ENCODE data around the gene HIPK3. TPM values are rescaled to one million over a fixed set of nuclear protein-coding genes. Genes with fewer than 3 reads are reported as not detected.

HIPK3 gene
- total and polyA plus RNA-seq, 2 donors (not counting 3 experiments of a cell fraction or from before 2014, with no cell fraction given): 13.3 to 36.1 TPM

- FAIRE-seq: no peak
- no TSS peak for BruUV-seq (replicated peaks)
- dilution Hi-C loops (cut with MboI; ENCODE audit: extremely low pct_ligation_motif_present, low sequenced_read_pairs): no loop called here
Observed at GRCh38 chr11:33388793-33389525, 131.8 kb downstream of the HIPK3 start.

GRCh38 chr11:33389635-33390034 is 132.5 kb downstream of the HIPK3 start:
- peaks cover 4% of the 10 kb centered on the region for H3K4me1 ChIP-seq (ENCODE audit: control insufficient read depth, extremely low read depth, insufficient read depth, low read length)
- DNase-seq (ENCODE audit: low read depth, low spot score) (no peak), FAIRE-seq (no peak)
- H3K36me3 ChIP-seq (ENCODE audit: control insufficient read depth in 2 of 2, extremely low read depth in 1 of 2, insufficient read depth in 2 of 2, low read length in 2 of 2): no peaks in the 10 kb centered on the region
- H3K27me3 ChIP-seq (ENCODE audit: control insufficient read depth in 2 of 2, insufficient read depth in 2 of 2, low read length in 2 of 2): no peaks in the 10 kb centered on the region
- H3K9ac ChIP-seq (replicated peaks; ENCODE audit: extremely low read depth, insufficient read depth, low read length): no peak overlapping the region
- H2AFZ ChIP-seq (ENCODE audit: low read depth, low read length): no peak overlapping the region
- dilution Hi-C loops (cut with MboI; ENCODE audit: extremely low pct_ligation_motif_present, low sequenced_read_pairs) (no loop called here), intact Hi-C loops (cut with micrococcal nuclease) (no loop called here)
- peaks cover 63% of the 10 kb centered on the region for H3K79me2 ChIP-seq (ENCODE audit: control insufficient read depth, insufficient read depth, low read length)
- H3K27ac ChIP-seq (ENCODE audit: insufficient read depth, low read depth, low read length): no peak overlapping the region
- H4K20me1 ChIP-seq (replicated peaks; ENCODE audit: control insufficient read depth, extremely low read depth, insufficient read depth, low read length): no peaks in the 10 kb centered on the region
- H3K4me3 ChIP-seq (replicated peaks in 1 of 3; ENCODE audit: insufficient read depth in 1 of 3, low read depth in 1 of 3, low read length in 3 of 3): no peak overlapping the region
- H3K9me1 ChIP-seq (replicated peaks; ENCODE audit: control insufficient read depth, extremely low read depth, insufficient read depth, low read length): no peaks in the 10 kb centered on the region
- CTCF ChIA-PET: no interaction called here
- TF ChIP-seq MYC (IDR thresholded peaks at IDR 0.05; ENCODE audit: low read depth, low read length) (no peak), FOS (IDR thresholded peaks at IDR 0.05; ENCODE audit: borderline replicate concordance, insufficient read depth, low read length) (no peak), MAX (IDR thresholded peaks at IDR 0.05; ENCODE audit: insufficient read depth, insufficient read length) (no peak), EZH2 (IDR thresholded peaks at IDR 0.05; ENCODE audit: borderline replicate concordance, low read depth, low read length, severe bottlenecking) (no peak), CTCF (IDR thresholded peaks at IDR 0.05; ENCODE audit: extremely low read depth in 1 of 2, insufficient read depth in 1 of 2, low read depth in 1 of 2, low read length in 2 of 2) (no peak), POLR2A (IDR thresholded peaks at IDR 0.05; ENCODE audit: low read depth, low read length) (no peak), GATA2 (IDR thresholded peaks at IDR 0.05; ENCODE audit: insufficient read depth, insufficient read length, low read depth, low read length) (no peak), POLR2AphosphoS5 (IDR thresholded peaks at IDR 0.05; ENCODE audit: insufficient read depth, low read depth, low read length) (no peak), JUN (IDR thresholded peaks at IDR 0.05; ENCODE audit: borderline replicate concordance, insufficient read depth, insufficient read length, low read depth) (no peak)
- H3K4me2 ChIP-seq (ENCODE audit: insufficient read depth, low read length): no peak overlapping the region
- POLR2A ChIA-PET: no interaction called here
- no peaks in the 10 kb centered on the region for H3K9me3 ChIP-seq (replicated peaks; ENCODE audit: control insufficient read depth, insufficient read depth, low read length)
- no TSS peak for BruUV-seq (replicated peaks)

More at GRCh38 chr11:33388793-33389525, 131.8 kb downstream of the HIPK3 start:
- H4K20me1 ChIP-seq (replicated peaks; ENCODE audit: control insufficient read depth, extremely low read depth, insufficient read depth, low read length): no peaks in the 10 kb centered on the region
- no peak for TF ChIP-seq POLR2A (IDR thresholded peaks at IDR 0.05; ENCODE audit: low read depth, low read length)
- no peak for DNase-seq (ENCODE audit: low read depth, low spot score)
- POLR2A ChIA-PET: no interaction called here
- H3K27me3 ChIP-seq (ENCODE audit: control insufficient read depth in 2 of 2, insufficient read depth in 2 of 2, low read length in 2 of 2): no peaks in the 10 kb centered on the region
- CTCF ChIA-PET: interaction anchor here (1.0 kb wide), 1 partner anchor 10 kb away, joined by 3 read pairs; no protein-coding TSS in a partner anchor
- H3K36me3 ChIP-seq (ENCODE audit: control insufficient read depth in 2 of 2, extremely low read depth in 1 of 2, insufficient read depth in 2 of 2, low read length in 2 of 2): no peaks in the 10 kb centered on the region
- no peak overlapping the region for H3K4me3 ChIP-seq (replicated peaks in 1 of 3; ENCODE audit: insufficient read depth in 1 of 3, low read depth in 1 of 3, low read length in 3 of 3)
- no peaks in the 10 kb centered on the region for H3K9me1 ChIP-seq (replicated peaks; ENCODE audit: control insufficient read depth, extremely low read depth, insufficient read depth, low read length)
- H3K9me3 ChIP-seq (replicated peaks; ENCODE audit: control insufficient read depth, insufficient read depth, low read length): no peaks in the 10 kb centered on the region
- H3K4me1 ChIP-seq (ENCODE audit: control insufficient read depth, extremely low read depth, insufficient read depth, low read length): peaks cover 4% of the 10 kb centered on the region
- no peak overlapping the region for H3K9ac ChIP-seq (replicated peaks; ENCODE audit: extremely low read depth, insufficient read depth, low read length)
- no peak overlapping the region for H3K4me2 ChIP-seq (ENCODE audit: insufficient read depth, low read length)
- no peak overlapping the region for H2AFZ ChIP-seq (ENCODE audit: low read depth, low read length)
- H3K27ac ChIP-seq (ENCODE audit: insufficient read depth, low read depth, low read length): no peak overlapping the region
- peaks cover 66% of the 10 kb centered on the region for H3K79me2 ChIP-seq (ENCODE audit: control insufficient read depth, insufficient read depth, low read length)
- intact Hi-C loops (cut with micrococcal nuclease): no loop called here
